ENCODE data around the gene KRT1.

DNA sequence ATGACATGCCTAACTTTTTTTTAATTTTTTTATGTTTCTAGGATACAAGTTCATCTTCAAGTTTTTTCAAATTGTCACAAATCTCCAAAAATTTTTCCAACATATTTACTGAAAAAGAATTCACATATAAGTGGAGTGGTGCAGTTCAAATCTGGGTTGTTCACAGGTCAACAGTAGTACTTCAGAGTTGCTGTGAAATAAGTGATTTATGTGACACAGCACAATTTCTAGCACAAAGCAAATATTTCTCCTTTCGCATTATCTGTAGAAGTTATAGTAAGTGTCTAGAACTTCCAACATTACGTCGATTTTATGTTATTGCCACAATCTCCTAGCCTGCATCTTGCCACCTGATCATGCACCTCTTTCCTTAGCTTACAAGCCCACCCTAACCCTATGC is 18.5 kb downstream of the KRT1 start:
- TF ChIP-seq, protein P1, sequence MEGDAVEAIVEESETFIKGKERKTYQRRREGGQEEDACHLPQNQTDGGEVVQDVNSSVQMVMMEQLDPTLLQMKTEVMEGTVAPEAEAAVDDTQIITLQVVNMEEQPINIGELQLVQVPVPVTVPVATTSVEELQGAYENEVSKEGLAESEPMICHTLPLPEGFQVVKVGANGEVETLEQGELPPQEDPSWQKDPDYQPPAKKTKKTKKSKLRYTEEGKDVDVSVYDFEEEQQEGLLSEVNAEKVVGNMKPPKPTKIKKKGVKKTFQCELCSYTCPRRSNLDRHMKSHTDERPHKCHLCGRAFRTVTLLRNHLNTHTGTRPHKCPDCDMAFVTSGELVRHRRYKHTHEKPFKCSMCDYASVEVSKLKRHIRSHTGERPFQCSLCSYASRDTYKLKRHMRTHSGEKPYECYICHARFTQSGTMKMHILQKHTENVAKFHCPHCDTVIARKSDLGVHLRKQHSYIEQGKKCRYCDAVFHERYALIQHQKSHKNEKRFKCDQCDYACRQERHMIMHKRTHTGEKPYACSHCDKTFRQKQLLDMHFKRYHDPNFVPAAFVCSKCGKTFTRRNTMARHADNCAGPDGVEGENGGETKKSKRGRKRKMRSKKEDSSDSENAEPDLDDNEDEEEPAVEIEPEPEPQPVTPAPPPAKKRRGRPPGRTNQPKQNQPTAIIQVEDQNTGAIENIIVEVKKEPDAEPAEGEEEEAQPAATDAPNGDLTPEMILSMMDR (IDR thresholded peaks at IDR 0.05) = no peak
- no peak for TF ChIP-seq POLR2A (IDR thresholded peaks at IDR 0.05)

Data from prostate gland (tissue), 2 donors.